ENCODE data around the gene SLC6A19.

Gene SLC6A19

DNA sequence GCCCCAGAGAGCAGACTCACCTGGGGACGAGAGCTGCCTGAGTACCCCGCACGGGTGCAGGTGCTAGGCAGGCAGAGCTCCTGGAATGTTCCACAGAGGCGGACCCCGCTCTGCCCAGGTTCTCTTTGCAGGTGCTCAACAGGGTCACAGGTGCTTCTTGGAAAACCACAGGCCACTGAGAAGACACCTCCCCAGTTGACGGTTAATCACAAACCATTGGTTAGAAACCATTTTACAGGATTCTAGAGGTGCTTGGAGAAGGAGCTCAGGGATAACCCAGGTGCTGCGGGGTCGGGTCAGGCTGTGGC is 17.3 kb upstream of the SLC6A19 start:
- H3K4me3 ChIP-seq (IDR thresholded peaks at IDR 0.05; ENCODE audit: insufficient read depth, low read depth, low read length) = no peak overlapping the region
- H2AFZ ChIP-seq (ENCODE audit: low read depth) = no peak overlapping the region
- no peak overlapping the region for H3K4me2 ChIP-seq
- no peak overlapping the region for H3K9ac ChIP-seq
- TF ChIP-seq, protein P1, sequence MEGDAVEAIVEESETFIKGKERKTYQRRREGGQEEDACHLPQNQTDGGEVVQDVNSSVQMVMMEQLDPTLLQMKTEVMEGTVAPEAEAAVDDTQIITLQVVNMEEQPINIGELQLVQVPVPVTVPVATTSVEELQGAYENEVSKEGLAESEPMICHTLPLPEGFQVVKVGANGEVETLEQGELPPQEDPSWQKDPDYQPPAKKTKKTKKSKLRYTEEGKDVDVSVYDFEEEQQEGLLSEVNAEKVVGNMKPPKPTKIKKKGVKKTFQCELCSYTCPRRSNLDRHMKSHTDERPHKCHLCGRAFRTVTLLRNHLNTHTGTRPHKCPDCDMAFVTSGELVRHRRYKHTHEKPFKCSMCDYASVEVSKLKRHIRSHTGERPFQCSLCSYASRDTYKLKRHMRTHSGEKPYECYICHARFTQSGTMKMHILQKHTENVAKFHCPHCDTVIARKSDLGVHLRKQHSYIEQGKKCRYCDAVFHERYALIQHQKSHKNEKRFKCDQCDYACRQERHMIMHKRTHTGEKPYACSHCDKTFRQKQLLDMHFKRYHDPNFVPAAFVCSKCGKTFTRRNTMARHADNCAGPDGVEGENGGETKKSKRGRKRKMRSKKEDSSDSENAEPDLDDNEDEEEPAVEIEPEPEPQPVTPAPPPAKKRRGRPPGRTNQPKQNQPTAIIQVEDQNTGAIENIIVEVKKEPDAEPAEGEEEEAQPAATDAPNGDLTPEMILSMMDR (conservative IDR thresholded peaks at IDR 0.05; ENCODE audit: low read depth, low read length) = no peak
- no peaks in the 10 kb centered on the region for H4K20me1 ChIP-seq (ENCODE audit: insufficient read depth)
- peaks cover 9% of the 10 kb centered on the region for H3K4me1 ChIP-seq (ENCODE audit: low read depth, poor library complexity, severe bottlenecking)
- no peaks in the 10 kb centered on the region for H3K36me3 ChIP-seq (ENCODE audit: insufficient read depth)
- no peak overlapping the region for H3K27ac ChIP-seq
- H3K79me2 ChIP-seq (ENCODE audit: insufficient read depth, low read depth) = no peaks in the 10 kb centered on the region
- no peaks in the 10 kb centered on the region for H3K27me3 ChIP-seq (ENCODE audit: insufficient read depth, low read depth)

DNA sequence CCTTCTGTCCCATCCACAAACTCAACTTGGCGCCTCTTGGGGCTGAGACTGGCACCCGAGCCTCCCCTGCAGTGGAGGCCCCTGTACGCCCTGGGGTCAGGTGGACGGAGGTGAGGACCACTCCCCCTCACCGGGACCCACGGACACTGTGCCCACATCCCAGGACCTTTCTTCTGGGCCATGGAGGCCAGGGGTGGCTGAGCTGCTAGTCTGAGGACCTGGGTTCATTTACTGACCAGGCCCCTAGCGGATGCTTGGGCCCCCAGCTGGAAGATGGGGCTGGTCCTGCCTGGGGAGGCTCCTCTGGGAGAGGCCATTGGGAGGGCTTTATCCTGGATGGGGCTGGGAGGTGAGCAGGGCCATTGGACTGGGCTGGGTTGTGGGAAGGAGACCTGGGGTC is 16.9 kb upstream of the SLC6A19 start:
- Histone ChIP-seq H3K27me3 (ENCODE audit: insufficient read depth, low read depth) (no peaks in the 10 kb centered on the region; the same call in 1 of the 2 replicates), H3K4me2 (no peak overlapping the region)

DNA sequence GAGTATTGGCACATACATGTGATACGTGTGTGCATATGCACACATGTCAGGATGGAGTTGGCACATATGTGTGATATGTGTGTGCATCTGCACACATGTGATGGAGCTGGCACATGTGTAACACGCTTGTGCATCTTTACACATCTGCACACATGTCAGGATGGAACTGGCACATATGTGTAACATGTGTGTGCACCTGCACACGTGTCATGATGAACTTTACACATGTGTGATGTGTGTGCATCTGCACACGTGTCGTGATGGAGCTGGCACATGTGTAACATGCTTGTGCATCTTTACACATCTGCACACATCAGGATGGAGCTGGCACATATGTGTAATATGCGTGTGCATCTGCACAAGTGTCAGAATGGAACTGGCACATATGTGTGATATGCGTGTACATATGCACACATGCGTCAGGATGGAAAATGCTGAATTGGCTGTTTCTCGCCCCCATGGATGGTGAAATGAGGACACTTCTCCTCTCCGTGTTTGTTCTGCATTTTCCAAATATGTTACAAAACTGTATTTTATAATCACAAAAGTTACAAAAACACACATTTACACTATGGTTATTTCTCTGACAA is 16.3 kb upstream of the SLC6A19 start:
- no peak overlapping the region for H3K9ac ChIP-seq
- no peak overlapping the region for H3K4me3 ChIP-seq (IDR thresholded peaks at IDR 0.05; ENCODE audit: insufficient read depth, low read depth, low read length)
- no peaks in the 10 kb centered on the region for H3K79me2 ChIP-seq (ENCODE audit: insufficient read depth, low read depth)
- H4K20me1 ChIP-seq (ENCODE audit: insufficient read depth) = no peaks in the 10 kb centered on the region
- no peak overlapping the region for H2AFZ ChIP-seq (ENCODE audit: low read depth)
- H3K4me1 ChIP-seq (ENCODE audit: low read depth, poor library complexity, severe bottlenecking) = peaks cover 9% of the 10 kb centered on the region
- H3K27ac ChIP-seq = no peak overlapping the region
- TF ChIP-seq, protein P1 (conservative IDR thresholded peaks at IDR 0.05; ENCODE audit: low read depth, low read length) = no peak
- H3K27me3 ChIP-seq (ENCODE audit: insufficient read depth, low read depth) = peaks cover 6% of the 10 kb centered on the region; the same call in 1 of the 2 replicates
- no peak overlapping the region for H3K4me2 ChIP-seq
- H3K36me3 ChIP-seq (ENCODE audit: insufficient read depth) = no peaks in the 10 kb centered on the region

More for the DNA sequence above, 16.9 kb upstream of the SLC6A19 start:
- TF ChIP-seq, protein P1 (conservative IDR thresholded peaks at IDR 0.05; ENCODE audit: low read depth, low read length) = no peak
- Histone ChIP-seq H4K20me1 (ENCODE audit: insufficient read depth) (no peaks in the 10 kb centered on the region), H3K4me3 (IDR thresholded peaks at IDR 0.05; ENCODE audit: insufficient read depth, low read depth, low read length) (no peak overlapping the region), H3K9ac (no peak overlapping the region), H2AFZ (ENCODE audit: low read depth) (no peak overlapping the region), H3K4me1 (ENCODE audit: low read depth, poor library complexity, severe bottlenecking) (peaks cover 9% of the 10 kb centered on the region), H3K36me3 (ENCODE audit: insufficient read depth) (no peaks in the 10 kb centered on the region), H3K79me2 (ENCODE audit: insufficient read depth, low read depth) (no peaks in the 10 kb centered on the region), H3K27ac (no peak overlapping the region)

DNA sequence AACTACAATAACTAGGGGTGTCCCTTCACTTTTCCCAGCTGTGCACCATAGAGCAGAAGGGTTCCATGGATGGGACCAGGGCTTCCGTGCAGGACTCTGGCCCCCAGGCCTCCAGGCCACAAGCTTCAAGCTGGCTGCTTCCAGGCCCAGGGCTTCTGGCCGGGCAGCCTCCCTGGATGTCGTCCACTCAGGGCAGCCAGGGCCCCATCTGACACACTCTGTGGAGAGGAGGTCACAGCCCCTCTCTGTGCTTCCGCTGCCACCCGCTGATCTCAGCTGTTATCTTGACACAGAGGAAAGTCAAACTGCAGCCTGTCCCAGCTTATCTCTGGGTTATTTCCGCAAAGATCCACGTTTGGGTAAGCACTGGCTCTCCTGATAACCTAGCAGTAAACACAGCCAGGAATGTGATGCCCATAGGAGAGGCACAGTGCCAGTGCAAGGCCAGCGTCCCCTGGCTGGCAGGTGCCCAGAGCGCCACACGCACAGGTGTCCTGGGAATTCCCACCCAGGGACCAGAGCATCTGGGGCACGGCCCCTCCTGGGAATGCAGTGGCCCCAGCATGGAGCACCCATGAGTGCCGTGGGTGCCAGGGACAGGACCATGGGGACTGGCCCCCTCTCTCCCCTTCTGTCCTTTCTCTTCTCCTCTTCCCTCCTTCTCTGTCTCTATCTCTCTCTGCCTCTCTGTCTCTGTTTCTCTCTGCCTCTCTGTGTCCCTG is 15.6 kb upstream of the SLC6A19 start:
- no peaks in the 10 kb centered on the region for H3K36me3 ChIP-seq (ENCODE audit: insufficient read depth)
- H3K9ac ChIP-seq = no peak overlapping the region
- H3K27ac ChIP-seq = no peak overlapping the region
- no peak overlapping the region for H3K4me3 ChIP-seq (IDR thresholded peaks at IDR 0.05; ENCODE audit: insufficient read depth, low read depth, low read length)
- H3K4me2 ChIP-seq = no peak overlapping the region
- H3K79me2 ChIP-seq (ENCODE audit: insufficient read depth, low read depth) = no peaks in the 10 kb centered on the region
- no peaks in the 10 kb centered on the region for H4K20me1 ChIP-seq (ENCODE audit: insufficient read depth)
- no peak overlapping the region for H2AFZ ChIP-seq (ENCODE audit: low read depth)
- TF ChIP-seq, protein P1 (conservative IDR thresholded peaks at IDR 0.05; ENCODE audit: low read depth, low read length) = no peak
- peaks cover 11% of the 10 kb centered on the region; the same call in 1 of the 2 replicates for H3K27me3 ChIP-seq (ENCODE audit: insufficient read depth, low read depth)
- peaks cover 9% of the 10 kb centered on the region for H3K4me1 ChIP-seq (ENCODE audit: low read depth, poor library complexity, severe bottlenecking)

Data from KMS-11 (cell line).